NCI-H2171 (cell line): ENCODE results near the gene NEURL1B.
"Not testable (repeated sequence)": the region's sequence is repeated elsewhere in the genome, so short reads cannot be mapped to it uniquely, and the experiment has no call there.

Source experiments
- DNase-seq: peaks from one replicate; lab custom pipeline; 2025; lab: John Stamatoyannopoulos, UW

The NEURL1B gene

GRCh38 chr5:172640822-172641358, at the start of gene NEURL1B:
NEURL1B (plus strand) TSS chr5:172641263; CDS start chr5:172641407, 144 bp downstream.
- DNase-seq = peak; percentile 74

- no peak for DNase-seq
Measured at GRCh38 chr5:172591636-172592035, 49.4 kb upstream of the NEURL1B start.

- DNase-seq = no peak
Measured at GRCh38 chr5:172592881-172593280, 48.2 kb upstream of the NEURL1B start.

- DNase-seq = no peak
Measured at GRCh38 chr5:172593306-172593705, 47.8 kb upstream of the NEURL1B start.

GRCh38 chr5:172593721-172594235, 47.3 kb upstream of the NEURL1B start:
- no peak for DNase-seq

- DNase-seq = no peak
Measured at GRCh38 chr5:172594431-172594830, 46.6 kb upstream of the NEURL1B start.

GRCh38 chr5:172594867-172595466, 46.1 kb upstream of the NEURL1B start:
- no peak for DNase-seq

- no peak for DNase-seq
Measured at GRCh38 chr5:172595596-172596455, 45.2 kb upstream of the NEURL1B start.

- DNase-seq = no peak
Measured at GRCh38 chr5:172596638-172597231, 44.3 kb upstream of the NEURL1B start.

- no peak for DNase-seq
Measured at GRCh38 chr5:172597755-172598155, 43.3 kb upstream of the NEURL1B start.

GRCh38 chr5:172598251-172599203, 42.5 kb upstream of the NEURL1B start:
- DNase-seq = no peak

- no peak for DNase-seq
Measured at GRCh38 chr5:172599204-172599567, 41.9 kb upstream of the NEURL1B start.

GRCh38 chr5:172600571-172600970, 40.5 kb upstream of the NEURL1B start:
- no peak for DNase-seq

GRCh38 chr5:172601576-172601975, 39.5 kb upstream of the NEURL1B start:
- not testable (repeated sequence) for DNase-seq

GRCh38 chr5:172602783-172603231, 38.3 kb upstream of the NEURL1B start:
- DNase-seq = no peak

GRCh38 chr5:172603251-172603806, 37.7 kb upstream of the NEURL1B start:
- no peak for DNase-seq

- DNase-seq = no peak
Measured at GRCh38 chr5:172605466-172605865, 35.6 kb upstream of the NEURL1B start.

GRCh38 chr5:172606156-172606785, 34.8 kb upstream of the NEURL1B start:
- no peak for DNase-seq

- no peak for DNase-seq
Measured at GRCh38 chr5:172607213-172607793, 33.8 kb upstream of the NEURL1B start.

GRCh38 chr5:172608773-172609172, 32.3 kb upstream of the NEURL1B start:
- no peak for DNase-seq
